ENCODE data around the gene LCTL.

GRCh38 chr15:66498501-66499386 lies 67.1 kb downstream of the LCTL start:
- no peak for TF ChIP-seq POLR2A (IDR thresholded peaks at IDR 0.05)
- TF ChIP-seq, protein P1, sequence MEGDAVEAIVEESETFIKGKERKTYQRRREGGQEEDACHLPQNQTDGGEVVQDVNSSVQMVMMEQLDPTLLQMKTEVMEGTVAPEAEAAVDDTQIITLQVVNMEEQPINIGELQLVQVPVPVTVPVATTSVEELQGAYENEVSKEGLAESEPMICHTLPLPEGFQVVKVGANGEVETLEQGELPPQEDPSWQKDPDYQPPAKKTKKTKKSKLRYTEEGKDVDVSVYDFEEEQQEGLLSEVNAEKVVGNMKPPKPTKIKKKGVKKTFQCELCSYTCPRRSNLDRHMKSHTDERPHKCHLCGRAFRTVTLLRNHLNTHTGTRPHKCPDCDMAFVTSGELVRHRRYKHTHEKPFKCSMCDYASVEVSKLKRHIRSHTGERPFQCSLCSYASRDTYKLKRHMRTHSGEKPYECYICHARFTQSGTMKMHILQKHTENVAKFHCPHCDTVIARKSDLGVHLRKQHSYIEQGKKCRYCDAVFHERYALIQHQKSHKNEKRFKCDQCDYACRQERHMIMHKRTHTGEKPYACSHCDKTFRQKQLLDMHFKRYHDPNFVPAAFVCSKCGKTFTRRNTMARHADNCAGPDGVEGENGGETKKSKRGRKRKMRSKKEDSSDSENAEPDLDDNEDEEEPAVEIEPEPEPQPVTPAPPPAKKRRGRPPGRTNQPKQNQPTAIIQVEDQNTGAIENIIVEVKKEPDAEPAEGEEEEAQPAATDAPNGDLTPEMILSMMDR (IDR thresholded peaks at IDR 0.05) = peak; percentile 28 to 38 (median 30)

Data from testis (tissue), 2 donors.